ENCODE data around the gene PTPRE. TPM values are rescaled to one million over a fixed set of nuclear protein-coding genes. Genes with fewer than 3 reads are reported as not detected.

PTPRE gene
- total RNA-seq, 1 experiment from 2014 or later = 12.3 TPM

- TF ChIP-seq REST (IDR thresholded peaks at IDR 0.05; ENCODE audit: low read depth) = no peak
- no peak for TF ChIP-seq ZNF274 (IDR thresholded peaks at IDR 0.05; ENCODE audit: low read depth, low read length)
- TF ChIP-seq RAD21 (IDR thresholded peaks at IDR 0.05; ENCODE audit: low read depth) = no peak
- TF ChIP-seq SIN3A (IDR thresholded peaks at IDR 0.05; ENCODE audit: low read depth) = no peak
- TF ChIP-seq EZH2 (IDR thresholded peaks at IDR 0.05) = no peak
Measured at GRCh38 chr10:127944256-127944655, 37.4 kb downstream of the PTPRE start (continued).

- RAD21 ChIA-PET (ENCODE audit: low non-redundant PET in 1 of 2, low total read pairs in 2 of 2, uncharacterized antibody in 2 of 2, unreplicated experiment in 2 of 2) = no interaction called here
- H3K4me2 ChIP-seq (ENCODE audit: low read length) = peak overlapping the region; percentile 26
- TF ChIP-seq EZH2phosphoT487 (IDR thresholded peaks at IDR 0.05; ENCODE audit: borderline replicate concordance) (no peak), JUND (IDR thresholded peaks at IDR 0.05) (peak; percentile 49), ELF1 (IDR thresholded peaks at IDR 0.05; ENCODE audit: borderline replicate concordance, low read depth) (no peak), FOSL1 (IDR thresholded peaks at IDR 0.05; ENCODE audit: low read depth) (no peak), ATF3 (IDR thresholded peaks at IDR 0.05) (no peak), EGR1 (IDR thresholded peaks at IDR 0.05; ENCODE audit: low read depth) (no peak), TCF7L2 (IDR thresholded peaks at IDR 0.05; ENCODE audit: borderline replicate concordance, extremely low read depth, insufficient read depth, insufficient read length) (peak; percentile 68), MAX (IDR thresholded peaks at IDR 0.05) (peak; percentile 56), ZBTB33 (IDR thresholded peaks at IDR 0.05; ENCODE audit: extremely low read depth, insufficient replicate concordance, low read length) (no peak), POLR2AphosphoS5 (IDR thresholded peaks at IDR 0.05; ENCODE audit: low read depth, low read length) (peak; percentile 39; the same call in 1 of the 2 replicates), ZNF274 (IDR thresholded peaks at IDR 0.05; ENCODE audit: low read depth, low read length) (no peak), SP1 (IDR thresholded peaks at IDR 0.05; ENCODE audit: low read depth) (peak; percentile 36; the same call in 1 of the 2 replicates), RAD21 (IDR thresholded peaks at IDR 0.05; ENCODE audit: low read depth) (no peak), CTCF (IDR thresholded peaks at IDR 0.05 in 2 of 3, conservative IDR thresholded peaks at IDR 0.05 in 1 of 3; ENCODE audit: borderline replicate concordance in 1 of 3, insufficient read depth in 1 of 3, low read depth in 2 of 3, low read length in 2 of 3) (no peak), EZH2 (IDR thresholded peaks at IDR 0.05) (no peak), CEBPB (IDR thresholded peaks at IDR 0.05; ENCODE audit: low read depth) (peak; percentile 12; the same call in 1 of the 2 replicates)
Measured at GRCh38 chr10:127945341-127945758, 38.4 kb downstream of the PTPRE start.

More at GRCh38 chr10:127945341-127945758, 38.4 kb downstream of the PTPRE start:
- Histone ChIP-seq H3K4me3 (replicated peaks in 1 of 2; ENCODE audit: low read depth in 1 of 2, low read length in 2 of 2) (no peak overlapping the region), H3K36me3 (ENCODE audit: control insufficient read depth in 1 of 2, insufficient read depth in 2 of 2, low read length in 2 of 2) (no peaks in the 10 kb centered on the region), H4K20me1 (ENCODE audit: insufficient read depth) (no peaks in the 10 kb centered on the region), H3K79me2 (ENCODE audit: insufficient read depth, low read length) (no peaks in the 10 kb centered on the region), H3K9ac (ENCODE audit: low read length) (no peak overlapping the region), H3K4me1 (ENCODE audit: control insufficient read depth in 1 of 2, insufficient read depth in 2 of 2, low read length in 2 of 2) (peaks cover 7 to 16% of the 10 kb centered on the region in 2 experiments; a peak in 3 of 4 replicates), H3K9me3 (ENCODE audit: control insufficient read depth in 1 of 2, insufficient read depth in 1 of 2, low read depth in 1 of 2, low read length in 2 of 2) (no peaks in the 10 kb centered on the region), H3K9me2 (ENCODE audit: insufficient read depth) (no peaks in the 10 kb centered on the region), H2AFZ (ENCODE audit: low read depth, low read length, poor library complexity, severe bottlenecking) (no peak overlapping the region), H3K27ac (ENCODE audit: low read depth, low read length) (no peak overlapping the region), H3K27me3 (ENCODE audit: insufficient read depth, low read length) (no peaks in the 10 kb centered on the region)
- BruUV-seq (replicated peaks) = no TSS peak
- DNase-seq (ENCODE audit: low read depth, low spot score) = peak; percentile 74
- ATAC-seq = peak; percentile 69
- ChIA-PET POLR2A (no interaction called here), CTCF (no interaction called here)
- intact Hi-C loops (cut with micrococcal nuclease) = no loop called here

Measured in HCT116 (cell line).